Stimulated activated CD4-positive, alpha-beta T cell treated with anti-CD3 and anti-CD28 coated beads, Interleukin-12 subunit alpha, Interleukin-12 subunit beta, amount 100 ng/mL, for 48 hours (primary cell): ENCODE data around the gene HADHB.

Experiments
- DNase-seq, 3 donors: peaks; one replicate each; pipeline ENCODE4 v3.0.0-alpha.2; 2020; ENCODE audit warnings: low read depth in 2 of 3, low spot score in 1 of 3

HADHB gene

DNA sequence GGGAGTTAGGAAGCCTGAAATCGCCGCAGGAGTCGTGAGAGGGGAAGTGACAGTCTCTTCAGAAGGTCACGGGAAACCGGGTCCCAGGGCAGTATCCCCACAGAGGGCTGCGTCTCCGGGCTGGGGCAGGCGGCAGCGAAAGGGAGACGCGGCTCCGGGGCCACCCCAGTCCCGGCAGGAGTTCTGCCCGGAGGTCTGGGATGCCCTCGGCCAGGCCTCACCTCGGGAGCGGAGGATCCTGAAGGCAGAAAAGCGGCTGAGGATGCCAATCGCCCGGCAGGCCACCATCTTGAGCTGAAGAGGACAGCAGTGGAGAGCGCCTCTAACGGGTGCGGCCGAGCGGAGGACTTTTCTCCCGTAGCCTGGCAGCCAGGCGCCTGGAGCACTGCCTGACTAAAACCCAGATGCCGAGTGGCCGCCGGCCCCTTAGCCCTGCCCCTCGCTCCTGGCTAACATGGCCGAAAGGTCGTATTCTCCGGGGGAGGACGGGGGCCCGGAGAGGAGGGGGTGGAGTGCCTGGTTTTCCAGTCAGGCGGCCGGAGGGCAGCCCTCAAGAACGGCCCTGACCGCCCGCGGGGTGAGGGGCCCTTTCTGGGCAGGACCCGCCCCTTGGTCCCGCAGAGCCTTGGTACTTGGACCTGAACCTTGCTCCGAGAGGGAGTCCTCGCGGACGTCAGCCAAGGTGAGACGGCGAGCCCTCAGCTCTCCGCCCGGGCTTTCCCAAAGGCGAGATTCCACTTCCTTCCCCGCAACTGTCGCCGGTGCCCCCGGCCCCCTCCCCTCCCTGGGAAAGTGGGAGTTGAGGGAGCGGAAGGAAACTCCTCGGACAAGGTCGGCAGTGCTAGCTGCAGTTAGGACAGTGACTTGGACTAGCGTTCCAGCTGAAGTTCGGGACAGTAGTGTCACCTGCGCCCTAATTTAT lies at the start of gene HADHB, which contains the start of gene HADHA:
HADHB (plus strand) TSS at position 631 of the 922 bp plus-strand sequence. CDS start 9,316 bp downstream, outside the sequence.
HADHA (minus strand) TSS at position 324 of the 922 bp plus-strand sequence; CDS start at position 288, 36 bp downstream.
- peak; percentile 78 to 82 (median 81) for DNase-seq

DNA sequence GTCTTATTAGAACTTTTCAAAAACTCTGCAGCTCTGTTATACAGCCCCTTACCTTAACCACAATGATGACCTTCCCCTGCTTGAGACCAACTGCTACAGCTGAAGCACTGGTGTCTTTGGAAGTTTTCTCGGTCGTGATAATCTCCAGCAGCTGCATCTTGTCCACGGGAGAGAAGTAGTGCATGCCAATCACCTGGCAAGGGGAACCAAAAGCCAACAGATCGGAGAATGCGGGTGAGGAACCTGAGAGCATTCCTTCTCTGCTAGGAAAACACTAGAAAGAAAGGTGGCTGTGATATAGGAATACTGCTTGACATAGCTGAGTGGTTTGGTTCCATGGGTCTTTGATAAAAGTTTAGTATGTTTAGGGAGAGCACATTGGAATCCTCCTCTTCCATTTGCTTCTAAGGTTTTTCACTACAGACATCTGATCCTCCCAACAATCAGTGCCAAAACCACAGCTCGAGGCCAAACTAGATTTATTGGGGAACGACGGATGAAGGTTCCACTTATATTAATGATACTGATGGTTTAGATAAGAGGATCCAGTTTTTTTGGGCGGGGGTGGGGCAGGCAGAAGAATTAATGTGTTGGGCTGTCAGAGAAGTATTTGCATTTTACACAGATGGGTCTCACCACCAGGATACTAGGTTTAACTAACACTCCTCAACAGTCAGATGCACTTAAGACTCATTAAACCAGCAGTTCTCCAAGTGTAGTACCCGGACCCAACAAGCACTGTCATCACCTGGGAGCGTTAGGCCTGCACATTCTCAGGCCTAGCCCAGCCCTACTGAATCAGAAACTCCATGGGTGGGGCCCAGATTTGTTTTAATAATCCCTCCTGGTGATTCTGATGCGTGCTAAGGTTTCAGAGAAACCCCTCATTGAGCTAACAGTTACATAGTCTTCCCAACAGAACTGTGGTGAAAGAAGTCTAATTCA lies 49.4 kb upstream of the HADHB start:
- DNase-seq = no peak

DNA sequence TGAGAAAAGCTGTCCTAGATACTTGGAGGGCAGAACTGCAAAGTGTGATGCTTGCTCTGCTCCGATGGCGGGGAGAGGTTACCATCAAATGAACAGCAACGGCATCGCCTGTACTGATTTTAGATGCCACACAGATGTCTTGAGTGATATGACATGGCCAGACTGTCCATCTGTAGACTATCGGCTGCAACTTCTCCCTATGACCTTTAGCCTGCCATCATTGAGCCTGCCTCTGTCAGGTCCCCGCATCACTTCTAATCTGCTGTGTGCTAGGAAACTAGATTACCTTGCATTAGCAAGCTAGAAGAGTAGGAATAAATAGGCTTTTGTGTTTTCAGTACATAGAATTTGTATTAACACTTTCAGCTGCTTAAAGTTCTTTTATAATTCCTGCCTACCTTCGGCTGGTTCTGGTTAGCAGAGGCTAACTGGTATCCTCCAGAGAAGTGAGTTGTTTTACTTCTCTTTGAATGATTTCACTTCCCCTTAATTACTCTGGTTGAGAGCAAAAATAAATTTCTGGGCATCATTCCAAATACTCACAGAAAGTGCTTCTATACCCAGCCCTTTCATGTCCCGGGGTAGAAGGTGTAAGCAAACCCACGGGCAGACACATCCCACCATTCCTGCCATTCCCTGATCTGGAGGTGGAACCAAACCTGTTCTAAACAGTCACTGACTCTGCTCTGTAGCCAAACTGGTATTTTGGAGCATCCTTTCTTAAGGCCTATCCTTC lies 47.9 kb upstream of the HADHB start:
- no peak for DNase-seq

- no peak for DNase-seq
Observed at GRCh38 chr2:26197516-26197915, 47.2 kb upstream of the HADHB start.

GRCh38 chr2:26202981-26203490 lies 41.7 kb upstream of the HADHB start:
- DNase-seq = no peak

DNA sequence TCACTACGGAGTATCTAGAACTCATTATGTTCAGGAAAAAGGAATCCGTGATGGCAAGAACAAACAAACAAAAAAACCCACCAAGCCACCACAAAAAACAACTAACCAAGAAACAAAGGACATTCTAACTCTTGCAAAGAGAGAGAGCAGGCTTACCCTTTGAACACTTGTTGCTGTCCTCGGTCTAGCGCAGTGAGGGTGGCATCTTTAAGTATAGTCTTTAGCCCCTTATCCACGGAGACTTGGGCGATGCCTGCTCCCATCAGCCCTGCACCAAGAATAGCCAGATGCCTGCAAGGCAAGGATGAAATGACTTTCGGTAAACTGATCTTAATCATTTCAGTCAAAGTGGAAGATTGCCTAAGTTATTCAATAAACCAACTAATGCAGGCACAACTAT lies 40.8 kb upstream of the HADHB start:
- no peak for DNase-seq

- no peak for DNase-seq
Observed at GRCh38 chr2:26212011-26212410, 32.7 kb upstream of the HADHB start.

GRCh38 chr2:26214759-26215158 lies 30.0 kb upstream of the HADHB start:
- DNase-seq = no peak

DNA sequence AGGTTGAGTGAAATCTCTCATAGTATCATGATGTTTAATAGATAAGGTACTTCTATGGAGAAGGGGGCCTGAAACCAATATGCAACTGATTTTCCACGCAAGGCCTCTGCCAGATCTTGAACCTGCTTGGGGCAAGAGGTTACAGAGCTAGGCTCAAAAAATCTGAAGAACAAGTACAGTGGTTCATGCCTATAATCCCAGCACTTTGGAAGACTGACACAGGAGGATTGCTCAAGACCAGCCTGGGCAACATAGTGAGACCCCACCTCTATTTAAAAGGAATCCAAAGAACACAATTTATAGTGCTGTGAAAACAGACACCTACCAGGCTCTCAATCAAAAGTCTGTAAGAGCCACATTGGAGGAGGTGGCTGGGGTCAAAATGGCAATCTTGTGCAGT lies 28.9 kb upstream of the HADHB start:
- DNase-seq = no peak

DNA sequence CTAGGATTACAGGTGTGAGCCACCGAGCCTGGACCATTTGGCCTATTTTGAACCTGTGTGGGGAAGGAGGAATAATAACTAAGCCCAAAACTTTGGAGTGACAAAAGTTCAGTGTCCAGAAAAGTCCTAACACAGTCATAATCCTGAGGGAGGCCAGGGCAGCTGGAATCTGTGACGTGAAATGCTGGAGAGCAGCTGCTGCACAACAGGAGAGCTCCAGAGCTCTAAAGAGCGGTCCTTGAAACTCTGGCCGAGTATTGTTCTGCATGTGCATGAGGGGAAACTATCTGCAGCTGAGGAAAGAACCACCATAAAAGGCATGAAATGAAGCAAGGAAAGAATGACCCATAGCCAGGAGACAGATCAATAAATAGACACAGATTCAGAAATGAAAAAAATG lies 28.2 kb upstream of the HADHB start:
- no peak for DNase-seq

- DNase-seq = no peak
Observed at GRCh38 chr2:26217720-26218119, 27.0 kb upstream of the HADHB start.

- DNase-seq = no peak
Observed at GRCh38 chr2:26223018-26223417, 21.7 kb upstream of the HADHB start.

GRCh38 chr2:26224095-26224494 lies 20.6 kb upstream of the HADHB start:
- no peak for DNase-seq

DNA sequence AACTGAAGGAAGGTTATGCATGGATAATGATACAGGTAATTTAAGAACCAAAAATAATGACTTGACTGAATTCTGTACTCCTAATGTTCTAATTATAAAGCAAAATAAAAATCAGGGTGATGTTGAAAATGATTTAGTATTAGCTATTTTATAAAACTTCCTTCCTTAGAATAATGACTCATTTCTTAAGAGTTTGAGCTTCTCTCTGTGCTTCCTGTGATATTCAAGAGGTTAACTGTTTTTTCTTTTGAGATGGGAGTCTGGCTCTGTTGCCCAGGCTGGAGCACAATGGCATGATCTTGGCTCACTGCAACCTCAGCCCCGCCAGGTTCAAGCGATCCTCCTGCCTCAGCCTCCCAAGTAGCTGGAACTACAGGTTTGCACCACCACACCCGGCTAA lies 15.1 kb upstream of the HADHB start:
- no peak for DNase-seq

- DNase-seq = no peak
Observed at GRCh38 chr2:26230806-26231205, 13.9 kb upstream of the HADHB start.

DNA sequence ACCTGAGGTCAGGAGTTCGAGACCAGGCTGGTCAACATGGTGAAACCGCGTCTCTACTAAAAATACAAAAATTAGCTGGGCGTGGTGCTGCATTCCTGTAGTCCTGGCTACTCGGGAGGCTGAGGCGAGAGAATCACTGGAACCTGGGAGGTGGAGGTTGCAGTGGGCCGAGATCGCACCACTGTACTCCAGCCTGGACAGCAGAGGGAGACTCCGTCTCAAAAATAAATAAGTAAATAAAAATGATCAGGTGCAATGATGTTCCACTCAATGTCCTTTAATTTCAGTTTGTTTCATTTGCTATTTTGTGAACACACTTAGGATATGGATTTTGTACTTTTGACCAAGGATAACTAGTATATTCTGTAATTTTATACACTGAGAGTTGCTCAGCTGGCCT lies 9.7 kb upstream of the HADHB start:
- DNase-seq = no peak

DNA sequence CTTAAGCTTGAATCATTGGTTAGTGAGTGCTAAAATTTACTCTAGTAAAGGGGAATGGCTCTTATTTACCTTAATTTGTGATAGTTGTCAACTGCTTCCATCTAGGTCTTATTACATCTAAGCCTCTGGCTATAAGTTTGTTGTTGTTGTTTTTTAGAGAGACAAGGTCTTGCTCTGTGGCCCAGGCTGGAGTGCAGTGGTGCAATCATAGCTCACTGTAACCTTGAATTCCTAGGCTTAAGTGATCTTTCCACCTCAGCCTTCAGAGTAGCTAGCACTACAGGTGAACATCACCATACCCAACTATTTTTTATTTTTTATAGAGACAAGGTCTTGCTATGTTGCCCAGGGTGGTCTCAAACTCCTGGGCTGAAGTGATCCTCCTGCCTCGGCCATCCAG lies 6.9 kb upstream of the HADHB start:
- no peak for DNase-seq

- DNase-seq = no peak
Observed at GRCh38 chr2:26238311-26238958, 6.3 kb upstream of the HADHB start.

- no peak for DNase-seq
Observed at GRCh38 chr2:26241928-26242436, 2.8 kb upstream of the HADHB start.
